Activated CD8-positive, alpha-beta memory T cell treated with anti-CD3 and anti-CD28 coated beads for 1 hour (primary cell): ENCODE measurements around the gene MAP1LC3B2.

ENCODE experiments used
- DNase-seq, 2 donors: peaks; one replicate each; pipeline ENCODE4 v3.0.0-alpha.2; 2020; ENCODE audit warnings: low read depth in 1 of 2; ENCODE audit errors: extremely low read depth in 1 of 2

Gene MAP1LC3B2

GRCh38 chr12:116610971-116611541 lies 51.9 kb downstream of the MAP1LC3B2 start:
- DNase-seq = no peak

- DNase-seq = no peak
Measured at GRCh38 chr12:116612436-116612835, 53.3 kb downstream of the MAP1LC3B2 start.

GRCh38 chr12:116613256-116613655 lies 54.1 kb downstream of the MAP1LC3B2 start:
- DNase-seq = no peak

GRCh38 chr12:116614194-116614915 lies 55.2 kb downstream of the MAP1LC3B2 start:
- no peak for DNase-seq

- no peak for DNase-seq
Measured at GRCh38 chr12:116615141-116615861, 56.1 kb downstream of the MAP1LC3B2 start.

- DNase-seq = no peak
Measured at GRCh38 chr12:116616536-116617248, 57.5 kb downstream of the MAP1LC3B2 start.

GRCh38 chr12:116619246-116619645 lies 60.1 kb downstream of the MAP1LC3B2 start:
- no peak for DNase-seq

GRCh38 chr12:116620124-116620491 lies 60.9 kb downstream of the MAP1LC3B2 start:
- no peak for DNase-seq

- DNase-seq = no peak
Measured at GRCh38 chr12:116620492-116621191, 61.5 kb downstream of the MAP1LC3B2 start.

- no peak for DNase-seq
Measured at GRCh38 chr12:116621194-116621593, 62.0 kb downstream of the MAP1LC3B2 start.

GRCh38 chr12:116624516-116624915 lies 65.3 kb downstream of the MAP1LC3B2 start:
- DNase-seq = no peak

GRCh38 chr12:116626153-116626552 lies 67.0 kb downstream of the MAP1LC3B2 start:
- DNase-seq = no peak
